ENCODE measurements around the gene BICRA. TPM values are rescaled to one million over a fixed set of nuclear protein-coding genes. Genes with fewer than 3 reads are reported as not detected.

The BICRA gene
- total RNA-seq, 5 donors from 2014 or later (not counting 1 experiment from before 2014, with no cell fraction given) = 31.9 to 39.3 (median 35.1) TPM

GRCh38 chr19:47730910-47731309 is 122.0 kb downstream of the BICRA start:
- Histone ChIP-seq H3K4me1 (ENCODE audit: control insufficient read depth in 1 of 2, extremely low read depth in 1 of 2, insufficient read depth in 2 of 2, low read length in 2 of 2) (peaks cover 0 to 16% of the 10 kb centered on the region in 2 experiments), H3K27me3 (replicated peaks in 1 of 2; ENCODE audit: control insufficient read depth in 2 of 2, extremely low read depth in 1 of 2, insufficient read depth in 2 of 2, low read length in 1 of 2) (peaks cover 0 to 56% of the 10 kb centered on the region in 2 experiments), H3K36me3 (ENCODE audit: control insufficient read depth in 2 of 2, extremely low read depth in 1 of 2, insufficient read depth in 1 of 2, low read length in 1 of 2) (no peaks in the 10 kb centered on the region), H3K27ac (ENCODE audit: low read length) (no peak overlapping the region), H3K9me3 (no peaks in the 10 kb centered on the region), H3K4me3 (ENCODE audit: control insufficient read depth in 1 of 2, extremely low read depth in 1 of 2, low read length in 1 of 2) (no peak overlapping the region)
- Mint-ChIP-seq H3K27ac (no peak overlapping the region), H3K4me1 (peaks cover 14 to 18% (median 16%) of the 10 kb centered on the region in 3 donors), H3K36me3 (no peaks in the 10 kb centered on the region), H3K9me3 (no peaks in the 10 kb centered on the region), H3K4me3 (no peak overlapping the region), H3K27me3 (peaks cover 29 to 39% of the 10 kb centered on the region in 2 donors)
- 92% methylated on average over 3 of the region's 8 CpGs for WGBS (ENCODE audit: insufficient coverage)
- ChIA-PET CTCF (interaction anchor here (0.6 to 0.7 kb wide), 2 partner anchors 344 to 436 kb away, joined by 3 to 4 read pairs; no protein-coding TSS in a partner anchor), POLR2A (interaction anchor here in 1 of 2 donors (0.7 kb wide), 2 partner anchors 15 to 1188 kb away, joined by 4 to 5 read pairs; no protein-coding TSS in a partner anchor)
- ATAC-seq (replicated peaks in 1 of 4) (no peak), DNase-seq (no peak)

GRCh38 chr19:47735131-47735530 is 126.2 kb downstream of the BICRA start:
- 60% methylated on average over 4 of the region's 4 CpGs for WGBS (ENCODE audit: insufficient coverage)
- CTCF ChIA-PET = interaction anchor here in 1 of 2 donors (0.6 kb wide), 1 partner anchor 210 kb away, joined by 7 read pairs; no protein-coding TSS in a partner anchor
- no peak overlapping the region for H3K27ac ChIP-seq (ENCODE audit: low read length)
- POLR2A ChIA-PET = no interaction called here
- no peak for ATAC-seq (replicated peaks in 1 of 4)
- peaks cover 0 to 2% of the 10 kb centered on the region in 2 experiments for H3K4me1 ChIP-seq (ENCODE audit: control insufficient read depth in 1 of 2, extremely low read depth in 1 of 2, insufficient read depth in 2 of 2, low read length in 2 of 2)
- H3K4me3 ChIP-seq (ENCODE audit: control insufficient read depth in 1 of 2, extremely low read depth in 1 of 2, low read length in 1 of 2) = no peak overlapping the region
- no peak overlapping the region for H3K27ac Mint-ChIP-seq
- H3K4me3 Mint-ChIP-seq = no peak overlapping the region
- peaks cover 9 to 22% of the 10 kb centered on the region in 2 donors for H3K27me3 Mint-ChIP-seq
- H3K36me3 Mint-ChIP-seq = no peaks in the 10 kb centered on the region
- no peaks in the 10 kb centered on the region for H3K9me3 Mint-ChIP-seq
- H3K4me1 Mint-ChIP-seq = peaks cover 3 to 5% (median 5%) of the 10 kb centered on the region in 3 donors
- no peak for DNase-seq
- no peaks in the 10 kb centered on the region for H3K9me3 ChIP-seq
- H3K27me3 ChIP-seq (replicated peaks in 1 of 2; ENCODE audit: control insufficient read depth in 2 of 2, extremely low read depth in 1 of 2, insufficient read depth in 2 of 2, low read length in 1 of 2) = peaks cover 0 to 28% of the 10 kb centered on the region in 2 experiments
- no peaks in the 10 kb centered on the region for H3K36me3 ChIP-seq (ENCODE audit: control insufficient read depth in 2 of 2, extremely low read depth in 1 of 2, insufficient read depth in 1 of 2, low read length in 1 of 2)

GRCh38 chr19:47740866-47741519 is 132.1 kb downstream of the BICRA start:
- WGBS (ENCODE audit: insufficient coverage) = 93% methylated on average over 48 of the region's 48 CpGs
- H3K27me3 Mint-ChIP-seq = no peaks in the 10 kb centered on the region
- no peaks in the 10 kb centered on the region for H3K9me3 Mint-ChIP-seq
- H3K4me1 ChIP-seq (ENCODE audit: control insufficient read depth in 1 of 2, extremely low read depth in 1 of 2, insufficient read depth in 2 of 2, low read length in 2 of 2) = peaks cover 8 to 21% of the 10 kb centered on the region in 2 experiments
- no peaks in the 10 kb centered on the region for H3K9me3 ChIP-seq
- ChIA-PET POLR2A (interaction anchor here in 1 of 2 donors (0.5 kb wide), 1 partner anchor 1080 kb away, joined by 8 read pairs; the partner anchor contains the start of gene DACT3), CTCF (no interaction called here)
- H3K36me3 Mint-ChIP-seq = no peaks in the 10 kb centered on the region
- no peak overlapping the region for H3K27ac Mint-ChIP-seq
- H3K36me3 ChIP-seq (ENCODE audit: control insufficient read depth in 2 of 2, extremely low read depth in 1 of 2, insufficient read depth in 1 of 2, low read length in 1 of 2) = no peaks in the 10 kb centered on the region
- H3K27me3 ChIP-seq (replicated peaks in 1 of 2; ENCODE audit: control insufficient read depth in 2 of 2, extremely low read depth in 1 of 2, insufficient read depth in 2 of 2, low read length in 1 of 2) = peaks cover 0 to 8% of the 10 kb centered on the region in 2 experiments
- peaks cover 18 to 23% (median 19%) of the 10 kb centered on the region in 3 donors for H3K4me1 Mint-ChIP-seq
- ATAC-seq (replicated peaks in 1 of 4) (no peak), DNase-seq (no peak)
- no peak overlapping the region for H3K4me3 Mint-ChIP-seq
- no peak overlapping the region for H3K4me3 ChIP-seq (ENCODE audit: control insufficient read depth in 1 of 2, extremely low read depth in 1 of 2, low read length in 1 of 2)
- H3K27ac ChIP-seq (ENCODE audit: low read length) = no peak overlapping the region

- Mint-ChIP-seq H3K27ac (no peak overlapping the region), H3K9me3 (no peaks in the 10 kb centered on the region), H3K27me3 (no peaks in the 10 kb centered on the region), H3K4me3 (peak overlapping the region in 2 of 3 donors; percentile 41 to 97), H3K36me3 (no peaks in the 10 kb centered on the region), H3K4me1 (peaks cover 20 to 23% (median 20%) of the 10 kb centered on the region in 3 donors)
- Histone ChIP-seq H3K27me3 (replicated peaks in 1 of 2; ENCODE audit: control insufficient read depth in 2 of 2, extremely low read depth in 1 of 2, insufficient read depth in 2 of 2, low read length in 1 of 2) (peaks cover 0 to 8% of the 10 kb centered on the region in 2 experiments), H3K9me3 (no peaks in the 10 kb centered on the region), H3K4me1 (ENCODE audit: control insufficient read depth in 1 of 2, extremely low read depth in 1 of 2, insufficient read depth in 2 of 2, low read length in 2 of 2) (peaks cover 8 to 28% of the 10 kb centered on the region in 2 experiments), H3K27ac (ENCODE audit: low read length) (no peak overlapping the region), H3K36me3 (ENCODE audit: control insufficient read depth in 2 of 2, extremely low read depth in 1 of 2, insufficient read depth in 1 of 2, low read length in 1 of 2) (no peaks in the 10 kb centered on the region), H3K4me3 (ENCODE audit: control insufficient read depth in 1 of 2, extremely low read depth in 1 of 2, low read length in 1 of 2) (no peak overlapping the region)
- CTCF ChIA-PET = interaction anchor here in 1 of 2 donors (0.6 kb wide), 1 partner anchor 579 kb away, joined by 3 read pairs; no protein-coding TSS in a partner anchor
- ATAC-seq (replicated peaks in 1 of 4) (no peak), DNase-seq (no peak)
- 85% methylated on average over 12 of the region's 15 CpGs for WGBS (ENCODE audit: insufficient coverage)
- POLR2A ChIA-PET = no interaction called here
Measured at GRCh38 chr19:47741544-47742140, 132.7 kb downstream of the BICRA start.

- 94% methylated on average over 2 of the region's 13 CpGs for WGBS (ENCODE audit: insufficient coverage)
- H3K9me3 Mint-ChIP-seq = no peaks in the 10 kb centered on the region
- Histone ChIP-seq H3K27me3 (replicated peaks in 1 of 2; ENCODE audit: control insufficient read depth in 2 of 2, extremely low read depth in 1 of 2, insufficient read depth in 2 of 2, low read length in 1 of 2) (peaks cover 0 to 8% of the 10 kb centered on the region in 2 experiments), H3K4me3 (ENCODE audit: control insufficient read depth in 1 of 2, extremely low read depth in 1 of 2, low read length in 1 of 2) (no peak overlapping the region), H3K9me3 (no peaks in the 10 kb centered on the region), H3K27ac (ENCODE audit: low read length) (no peak overlapping the region), H3K36me3 (ENCODE audit: control insufficient read depth in 2 of 2, extremely low read depth in 1 of 2, insufficient read depth in 1 of 2, low read length in 1 of 2) (peaks cover 0 to 6% of the 10 kb centered on the region in 2 donors), H3K4me1 (ENCODE audit: control insufficient read depth in 1 of 2, extremely low read depth in 1 of 2, insufficient read depth in 2 of 2, low read length in 2 of 2) (peaks cover 8 to 34% of the 10 kb centered on the region in 2 experiments)
- CTCF ChIA-PET = no interaction called here
- DNase-seq (no peak), ATAC-seq (replicated peaks in 1 of 4) (no peak)
- POLR2A ChIA-PET = no interaction called here
- H3K4me1 Mint-ChIP-seq = peaks cover 23 to 27% (median 27%) of the 10 kb centered on the region in 3 donors
- H3K4me3 Mint-ChIP-seq = peak overlapping the region; percentile 28 to 97 (median 47)
- H3K27ac Mint-ChIP-seq = no peak overlapping the region
- no peaks in the 10 kb centered on the region for H3K36me3 Mint-ChIP-seq
- no peaks in the 10 kb centered on the region for H3K27me3 Mint-ChIP-seq
Measured at GRCh38 chr19:47742634-47743033, 133.7 kb downstream of the BICRA start.
